H1 (cell line): Measurements from ENCODE around the gene BORCS6. TPM values are rescaled to one million over a fixed set of nuclear protein-coding genes. Genes with fewer than 3 reads are reported as not detected.

Experiments
- ASH2L ChIP-seq: fragments of 200-600, 300-600 bp; sonication (generic); IDR thresholded peaks from one replicate; pipeline ENCODE4 v1.7.1; 2017; ENCODE audit warnings: low read length
- BCL11A ChIP-seq, 2 experiments: IDR thresholded peaks; one replicate each; pipeline ENCODE4 v1.6.1; 2011; ENCODE audit warnings: low read depth in 2 of 2, low read length in 2 of 2, mild to moderate bottlenecking in 2 of 2
- CBX5 ChIP-seq: fragments of 300-800, 300-1000 bp; sonication (generic); IDR thresholded peaks from 2 replicates; pipeline ENCODE4 v1.7.1; 2016; ENCODE audit warnings: antibody characterized with exemption, low read length, low read depth
- GTF2F1 ChIP-seq: IDR thresholded peaks from 2 replicates; pipeline ENCODE4 v1.6.1; 2012; ENCODE audit warnings: low read depth, low read length, improper control_type of control experiment, borderline replicate concordance
- JUN ChIP-seq: IDR thresholded peaks from 2 replicates; pipeline ENCODE4 v1.6.1; 2011; ENCODE audit warnings: low read depth, mild to moderate bottlenecking, improper control_type of control experiment, low read length
- NANOG ChIP-seq: IDR thresholded peaks from 2 replicates; pipeline ENCODE4 v1.6.1; 2011; ENCODE audit warnings: low read length, low read depth, mild to moderate bottlenecking, inconsistent platforms; ENCODE audit not compliant: insufficient read depth, poor library complexity, severe bottlenecking
- POLR2A ChIP-seq, 2 experiments: IDR thresholded peaks; 1 replicate in 1 of 2; 2 replicates in 1 of 2; pipeline ENCODE4 v1.6.1; 2011; ENCODE audit warnings: low read depth in 2 of 2, low read length in 2 of 2, mild to moderate bottlenecking in 2 of 2; ENCODE audit errors: control extremely low read depth in 1 of 2
- SIRT6 ChIP-seq: IDR thresholded peaks from one replicate; pipeline ENCODE4 v1.7.1; 2012; ENCODE audit warnings: low read length, inconsistent platforms
- USF2 ChIP-seq: IDR thresholded peaks from 2 replicates; pipeline ENCODE4 v1.6.1; 2011; ENCODE audit warnings: low read length, improper control_type of control experiment
- polyA plus RNA-seq, 7 experiments: library from polyadenylated mRNA; depleted of rRNA in 3 of 7; stranded (reverse) in 5 of 7; unstranded in 2 of 7; fragments of >200 nt in 5 of 7; fragments of 200-250 nt in 2 of 7; gene quantifications; 1 replicate in 5 of 7; 2 replicates in 1 of 7; 4 replicates in 1 of 7; pipeline versions ENCODE4 v1.2.1 to v1.2.3, GENCODE V29; 2011 to 2013; ENCODE audit warnings: missing spikeins in 2 of 7, mixed read lengths in 2 of 7
- total RNA-seq: library from RNA; stranded (reverse); fragmentation: NEBNext Ultra II Directional; extraction: Animal tissue kit (Norgen Biotek cat#: 25700); gene quantifications from 2 replicates; pipeline ENCODE4 v1.2.1, GENCODE V29; 2021
- TF ChIP-seq, protein P1 (sequence below): fragments of 300-600 bp; sonication (generic); IDR thresholded peaks from 2 replicates; pipeline ENCODE4 v1.7.1; 2012; ENCODE audit warnings: low read length, moderate library complexity, mild to moderate bottlenecking, inconsistent platforms; ENCODE audit not compliant: insufficient replicate concordance

Gene BORCS6
- total and polyA plus RNA-seq, 2 of the 8 experiments (the other 6 are each of a cell fraction or from before 2014, with no cell fraction given), result 3.3 to 3.6 TPM

DNA sequence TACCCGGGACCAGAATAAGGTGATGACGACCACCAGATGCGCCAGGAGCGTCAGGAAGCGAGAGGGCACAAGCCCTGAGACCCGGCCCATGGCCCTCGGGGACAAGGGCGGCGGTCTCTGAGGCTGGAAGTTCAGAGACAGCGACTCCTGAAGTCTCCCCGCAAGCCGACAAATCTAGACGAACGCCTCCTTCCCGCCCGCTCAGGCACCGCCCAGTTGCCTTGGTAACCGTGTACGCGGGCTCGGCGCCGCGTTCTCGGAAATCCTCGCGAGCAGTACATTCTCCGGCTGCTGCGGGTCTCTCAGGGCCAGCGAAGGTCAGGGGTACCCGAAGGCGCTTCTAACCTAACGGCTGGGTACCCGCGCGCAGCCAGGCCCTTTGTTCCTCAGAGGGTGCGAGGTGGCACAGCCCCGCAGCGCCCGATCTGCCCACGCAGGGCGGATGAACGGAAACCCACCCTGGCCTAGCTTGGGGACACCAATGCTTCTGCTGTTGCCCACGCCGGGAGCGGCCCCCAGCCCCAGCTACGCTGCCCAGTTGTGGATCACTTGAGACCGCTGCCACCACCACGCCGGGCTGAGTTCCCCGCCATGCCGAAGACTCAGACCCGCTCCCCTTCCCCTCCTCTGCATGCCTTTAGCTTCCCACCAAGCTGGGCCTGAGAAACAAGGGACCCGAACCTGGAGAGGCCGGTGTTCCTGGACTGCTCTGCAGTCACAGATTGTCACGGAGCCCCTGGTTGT, 13.6 kb downstream of the BORCS6 start, which contains the start of gene TMEM107 (continued):
- TF ChIP-seq, protein P1, sequence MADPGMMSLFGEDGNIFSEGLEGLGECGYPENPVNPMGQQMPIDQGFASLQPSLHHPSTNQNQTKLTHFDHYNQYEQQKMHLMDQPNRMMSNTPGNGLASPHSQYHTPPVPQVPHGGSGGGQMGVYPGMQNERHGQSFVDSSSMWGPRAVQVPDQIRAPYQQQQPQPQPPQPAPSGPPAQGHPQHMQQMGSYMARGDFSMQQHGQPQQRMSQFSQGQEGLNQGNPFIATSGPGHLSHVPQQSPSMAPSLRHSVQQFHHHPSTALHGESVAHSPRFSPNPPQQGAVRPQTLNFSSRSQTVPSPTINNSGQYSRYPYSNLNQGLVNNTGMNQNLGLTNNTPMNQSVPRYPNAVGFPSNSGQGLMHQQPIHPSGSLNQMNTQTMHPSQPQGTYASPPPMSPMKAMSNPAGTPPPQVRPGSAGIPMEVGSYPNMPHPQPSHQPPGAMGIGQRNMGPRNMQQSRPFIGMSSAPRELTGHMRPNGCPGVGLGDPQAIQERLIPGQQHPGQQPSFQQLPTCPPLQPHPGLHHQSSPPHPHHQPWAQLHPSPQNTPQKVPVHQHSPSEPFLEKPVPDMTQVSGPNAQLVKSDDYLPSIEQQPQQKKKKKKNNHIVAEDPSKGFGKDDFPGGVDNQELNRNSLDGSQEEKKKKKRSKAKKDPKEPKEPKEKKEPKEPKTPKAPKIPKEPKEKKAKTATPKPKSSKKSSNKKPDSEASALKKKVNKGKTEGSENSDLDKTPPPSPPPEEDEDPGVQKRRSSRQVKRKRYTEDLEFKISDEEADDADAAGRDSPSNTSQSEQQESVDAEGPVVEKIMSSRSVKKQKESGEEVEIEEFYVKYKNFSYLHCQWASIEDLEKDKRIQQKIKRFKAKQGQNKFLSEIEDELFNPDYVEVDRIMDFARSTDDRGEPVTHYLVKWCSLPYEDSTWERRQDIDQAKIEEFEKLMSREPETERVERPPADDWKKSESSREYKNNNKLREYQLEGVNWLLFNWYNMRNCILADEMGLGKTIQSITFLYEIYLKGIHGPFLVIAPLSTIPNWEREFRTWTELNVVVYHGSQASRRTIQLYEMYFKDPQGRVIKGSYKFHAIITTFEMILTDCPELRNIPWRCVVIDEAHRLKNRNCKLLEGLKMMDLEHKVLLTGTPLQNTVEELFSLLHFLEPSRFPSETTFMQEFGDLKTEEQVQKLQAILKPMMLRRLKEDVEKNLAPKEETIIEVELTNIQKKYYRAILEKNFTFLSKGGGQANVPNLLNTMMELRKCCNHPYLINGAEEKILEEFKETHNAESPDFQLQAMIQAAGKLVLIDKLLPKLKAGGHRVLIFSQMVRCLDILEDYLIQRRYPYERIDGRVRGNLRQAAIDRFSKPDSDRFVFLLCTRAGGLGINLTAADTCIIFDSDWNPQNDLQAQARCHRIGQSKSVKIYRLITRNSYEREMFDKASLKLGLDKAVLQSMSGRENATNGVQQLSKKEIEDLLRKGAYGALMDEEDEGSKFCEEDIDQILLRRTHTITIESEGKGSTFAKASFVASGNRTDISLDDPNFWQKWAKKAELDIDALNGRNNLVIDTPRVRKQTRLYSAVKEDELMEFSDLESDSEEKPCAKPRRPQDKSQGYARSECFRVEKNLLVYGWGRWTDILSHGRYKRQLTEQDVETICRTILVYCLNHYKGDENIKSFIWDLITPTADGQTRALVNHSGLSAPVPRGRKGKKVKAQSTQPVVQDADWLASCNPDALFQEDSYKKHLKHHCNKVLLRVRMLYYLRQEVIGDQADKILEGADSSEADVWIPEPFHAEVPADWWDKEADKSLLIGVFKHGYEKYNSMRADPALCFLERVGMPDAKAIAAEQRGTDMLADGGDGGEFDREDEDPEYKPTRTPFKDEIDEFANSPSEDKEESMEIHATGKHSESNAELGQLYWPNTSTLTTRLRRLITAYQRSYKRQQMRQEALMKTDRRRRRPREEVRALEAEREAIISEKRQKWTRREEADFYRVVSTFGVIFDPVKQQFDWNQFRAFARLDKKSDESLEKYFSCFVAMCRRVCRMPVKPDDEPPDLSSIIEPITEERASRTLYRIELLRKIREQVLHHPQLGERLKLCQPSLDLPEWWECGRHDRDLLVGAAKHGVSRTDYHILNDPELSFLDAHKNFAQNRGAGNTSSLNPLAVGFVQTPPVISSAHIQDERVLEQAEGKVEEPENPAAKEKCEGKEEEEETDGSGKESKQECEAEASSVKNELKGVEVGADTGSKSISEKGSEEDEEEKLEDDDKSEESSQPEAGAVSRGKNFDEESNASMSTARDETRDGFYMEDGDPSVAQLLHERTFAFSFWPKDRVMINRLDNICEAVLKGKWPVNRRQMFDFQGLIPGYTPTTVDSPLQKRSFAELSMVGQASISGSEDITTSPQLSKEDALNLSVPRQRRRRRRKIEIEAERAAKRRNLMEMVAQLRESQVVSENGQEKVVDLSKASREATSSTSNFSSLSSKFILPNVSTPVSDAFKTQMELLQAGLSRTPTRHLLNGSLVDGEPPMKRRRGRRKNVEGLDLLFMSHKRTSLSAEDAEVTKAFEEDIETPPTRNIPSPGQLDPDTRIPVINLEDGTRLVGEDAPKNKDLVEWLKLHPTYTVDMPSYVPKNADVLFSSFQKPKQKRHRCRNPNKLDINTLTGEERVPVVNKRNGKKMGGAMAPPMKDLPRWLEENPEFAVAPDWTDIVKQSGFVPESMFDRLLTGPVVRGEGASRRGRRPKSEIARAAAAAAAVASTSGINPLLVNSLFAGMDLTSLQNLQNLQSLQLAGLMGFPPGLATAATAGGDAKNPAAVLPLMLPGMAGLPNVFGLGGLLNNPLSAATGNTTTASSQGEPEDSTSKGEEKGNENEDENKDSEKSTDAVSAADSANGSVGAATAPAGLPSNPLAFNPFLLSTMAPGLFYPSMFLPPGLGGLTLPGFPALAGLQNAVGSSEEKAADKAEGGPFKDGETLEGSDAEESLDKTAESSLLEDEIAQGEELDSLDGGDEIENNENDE, result no peak
- peak in 1 of 2 experiments; percentile 84; a peak in 2 of 3 replicates for TF ChIP-seq POLR2A (IDR thresholded peaks at IDR 0.05; ENCODE audit: control extremely low read depth in 1 of 2, low read depth in 2 of 2, low read length in 2 of 2)
- TF ChIP-seq JUN, result no peak
- no peak for TF ChIP-seq USF2
- TF ChIP-seq SIRT6, result no peak
- peak; percentile 43 for TF ChIP-seq ASH2L
- no peak for TF ChIP-seq BCL11A (IDR thresholded peaks at IDR 0.05; ENCODE audit: low read depth in 2 of 2, low read length in 2 of 2)
- no peak for TF ChIP-seq NANOG
- TF ChIP-seq GTF2F1, result no peak
- no peak for TF ChIP-seq CBX5
